Tibial nerve (tissue), 4 donors: Measurements from ENCODE around the gene ABCC4. TPM values are rescaled to one million over a fixed set of nuclear protein-coding genes. Genes with fewer than 3 reads are reported as not detected.

Experiments used
- DNase-seq, 2 donors: peaks; one replicate each; pipeline ENCODE4 v3.0.0-alpha.2; 2019; ENCODE audit warnings: low spot score in 2 of 2
- H3K27ac ChIP-seq, 4 donors: fragments of 200-600 bp; sonication (generic) in 3 of 4; one replicate each; pipeline ENCODE4 v1.5.1; 2017 to 2019; ENCODE audit warnings: mild to moderate bottlenecking in 1 of 4
- H3K27me3 ChIP-seq, 2 donors: fragments of 200-600 bp; sonication (generic) in 1 of 2; one replicate each; pipeline versions ENCODE4 v1.5.1 to v1.6.0; 2017 to 2019
- H3K36me3 ChIP-seq, 3 donors: fragments of 200-600 bp; sonication (generic); one replicate each; pipeline ENCODE4 v1.5.1; 2018 to 2019
- H3K4me1 ChIP-seq, 4 donors: fragments of 200-600 bp; sonication (generic) in 3 of 4; one replicate each; pipeline ENCODE4 v1.5.1; 2017 to 2019
- H3K4me3 ChIP-seq, 4 donors: fragments of 200-600 bp; sonication (generic) in 3 of 4; one replicate each; pipeline ENCODE4 v1.5.1; 2017 to 2019; ENCODE audit warnings: mild to moderate bottlenecking in 1 of 4, moderate library complexity in 1 of 4
- H3K9me3 ChIP-seq, 4 donors: fragments of 200-600 bp; sonication (generic) in 3 of 4; one replicate each; pipeline ENCODE4 v1.5.1; 2017 to 2019
- EP300 ChIP-seq, 2 donors: sonication (generic); formaldehyde crosslinking; IDR thresholded peaks; one replicate each; pipeline ENCODE4 v1.6.1; 2017; ENCODE audit warnings: antibody characterized with exemption in 2 of 2, mild to moderate bottlenecking in 1 of 2
- POLR2A ChIP-seq, 2 donors: fragments of 450-650 bp; IDR thresholded peaks; one replicate each; pipeline ENCODE4 v1.6.1; 2017; ENCODE audit warnings: antibody characterized with exemption in 2 of 2, mild to moderate bottlenecking in 2 of 2, moderate library complexity in 2 of 2
- WGBS, 2 donors: methylation state at CpG; one replicate each; pipeline ENCODE4 v1.1.5; 2018; 5-methylcytosine and 5-hydroxymethylcytosine counted together
- total RNA-seq, 4 donors: library from RNA; depleted of rRNA; stranded (reverse); fragments of >200 nt; gene quantifications; one replicate each; pipeline ENCODE4 v1.1.0, GENCODE V29; 2016
- TF ChIP-seq, protein P1 (sequence below), 5 experiments: fragments of 200-600 bp in 3 of 5; fragments of 450-650 bp in 2 of 5; sonication (generic) in 3 of 5; IDR thresholded peaks; one replicate each; pipeline ENCODE4 v1.5.1; 2016 to 2019; ENCODE audit warnings: antibody characterized with exemption in 5 of 5, mild to moderate bottlenecking in 3 of 5, moderate library complexity in 2 of 5

ABCC4 gene
- total RNA-seq, 4 donors from 2014 or later = 5.7 to 20.1 (median 9.3) TPM

DNA sequence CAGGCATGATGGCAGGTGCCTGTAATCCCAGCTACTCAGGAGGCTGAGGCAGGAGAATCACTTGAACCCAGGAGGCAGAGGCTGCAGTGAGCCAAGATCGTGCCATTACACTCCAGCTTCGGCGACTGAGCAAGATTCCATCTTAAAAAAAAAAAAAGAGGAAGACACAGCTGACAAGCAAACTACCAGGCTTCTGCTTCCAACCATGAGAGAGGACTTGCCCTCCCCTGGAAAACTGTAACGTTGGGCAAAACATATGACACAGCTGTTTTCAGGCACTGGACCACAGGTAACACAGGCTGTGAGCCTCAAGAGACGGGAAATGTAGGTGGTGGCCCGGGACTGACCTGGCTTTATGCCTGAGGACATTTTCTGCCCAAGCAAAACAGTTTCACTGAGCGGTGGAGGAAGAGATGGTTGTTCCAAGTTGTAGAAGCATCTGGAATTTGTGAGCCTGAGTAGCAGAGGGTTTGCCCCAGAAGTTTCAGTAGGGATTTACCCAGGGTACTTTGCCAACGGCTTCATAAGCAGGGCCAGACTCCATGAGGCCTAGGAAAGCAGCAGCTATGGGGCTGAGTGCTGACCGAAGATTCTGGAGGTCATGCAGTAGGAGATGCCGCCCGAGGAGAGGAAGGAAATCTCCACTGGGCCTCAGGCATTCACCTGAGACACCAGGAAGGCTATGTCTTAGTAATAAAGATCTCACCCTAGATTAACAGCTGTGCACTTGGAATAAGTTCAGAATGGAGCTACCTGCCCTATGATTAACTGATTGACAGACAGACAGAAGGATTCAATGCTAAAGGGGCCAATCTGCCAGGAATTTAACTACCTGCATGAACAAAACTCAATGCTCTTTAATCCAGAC, 88.0 kb downstream of the ABCC4 start:
- H3K27me3 ChIP-seq = no peaks in the 10 kb centered on the region
- H3K9me3 ChIP-seq = no peaks in the 10 kb centered on the region
- H3K27ac ChIP-seq = no peak overlapping the region
- no peak for DNase-seq
- no peaks in the 10 kb centered on the region for H3K4me1 ChIP-seq
- peaks cover 0 to 5% (median 0%) of the 10 kb centered on the region in 3 donors for H3K36me3 ChIP-seq
- no peak overlapping the region for H3K4me3 ChIP-seq
- no peak for TF ChIP-seq POLR2A (IDR thresholded peaks at IDR 0.05)
- TF ChIP-seq, protein P1, sequence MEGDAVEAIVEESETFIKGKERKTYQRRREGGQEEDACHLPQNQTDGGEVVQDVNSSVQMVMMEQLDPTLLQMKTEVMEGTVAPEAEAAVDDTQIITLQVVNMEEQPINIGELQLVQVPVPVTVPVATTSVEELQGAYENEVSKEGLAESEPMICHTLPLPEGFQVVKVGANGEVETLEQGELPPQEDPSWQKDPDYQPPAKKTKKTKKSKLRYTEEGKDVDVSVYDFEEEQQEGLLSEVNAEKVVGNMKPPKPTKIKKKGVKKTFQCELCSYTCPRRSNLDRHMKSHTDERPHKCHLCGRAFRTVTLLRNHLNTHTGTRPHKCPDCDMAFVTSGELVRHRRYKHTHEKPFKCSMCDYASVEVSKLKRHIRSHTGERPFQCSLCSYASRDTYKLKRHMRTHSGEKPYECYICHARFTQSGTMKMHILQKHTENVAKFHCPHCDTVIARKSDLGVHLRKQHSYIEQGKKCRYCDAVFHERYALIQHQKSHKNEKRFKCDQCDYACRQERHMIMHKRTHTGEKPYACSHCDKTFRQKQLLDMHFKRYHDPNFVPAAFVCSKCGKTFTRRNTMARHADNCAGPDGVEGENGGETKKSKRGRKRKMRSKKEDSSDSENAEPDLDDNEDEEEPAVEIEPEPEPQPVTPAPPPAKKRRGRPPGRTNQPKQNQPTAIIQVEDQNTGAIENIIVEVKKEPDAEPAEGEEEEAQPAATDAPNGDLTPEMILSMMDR (IDR thresholded peaks at IDR 0.05) = no peak
- no peak for TF ChIP-seq EP300 (IDR thresholded peaks at IDR 0.05)
- 71 to 76% methylated on average over 11 of the region's 11 CpGs for WGBS, 2 donors

DNA sequence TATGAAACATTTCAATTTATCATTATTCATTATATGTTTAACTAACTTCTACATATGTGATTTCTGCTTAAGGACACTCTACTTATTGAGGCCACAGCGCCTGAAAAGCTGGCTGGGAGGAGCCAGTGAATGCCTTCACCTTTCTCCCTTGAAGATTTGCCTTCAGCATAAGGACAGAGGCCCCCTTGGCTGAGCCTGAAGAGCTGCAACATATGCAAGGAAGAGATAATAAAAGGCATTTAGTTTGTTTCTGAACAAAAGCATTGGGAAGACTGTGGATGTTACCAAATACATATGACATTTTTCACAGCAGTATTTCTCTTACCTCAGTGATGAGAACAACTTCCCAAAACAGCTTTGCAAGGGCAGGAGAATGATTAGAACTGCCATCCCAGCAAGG, 92.1 kb downstream of the ABCC4 start:
- DNase-seq = no peak
- Histone ChIP-seq H3K4me1 (no peaks in the 10 kb centered on the region), H3K4me3 (no peak overlapping the region), H3K27me3 (no peaks in the 10 kb centered on the region), H3K27ac (no peak overlapping the region), H3K36me3 (peaks cover 0 to 5% (median 0%) of the 10 kb centered on the region in 3 donors), H3K9me3 (no peaks in the 10 kb centered on the region)
- WGBS, 2 donors = 96% methylated on average over 1 of the region's 1 CpG
- TF ChIP-seq POLR2A (IDR thresholded peaks at IDR 0.05) = no peak
- TF ChIP-seq, protein P1 (IDR thresholded peaks at IDR 0.05) = no peak
- TF ChIP-seq EP300 (IDR thresholded peaks at IDR 0.05) = no peak

DNA sequence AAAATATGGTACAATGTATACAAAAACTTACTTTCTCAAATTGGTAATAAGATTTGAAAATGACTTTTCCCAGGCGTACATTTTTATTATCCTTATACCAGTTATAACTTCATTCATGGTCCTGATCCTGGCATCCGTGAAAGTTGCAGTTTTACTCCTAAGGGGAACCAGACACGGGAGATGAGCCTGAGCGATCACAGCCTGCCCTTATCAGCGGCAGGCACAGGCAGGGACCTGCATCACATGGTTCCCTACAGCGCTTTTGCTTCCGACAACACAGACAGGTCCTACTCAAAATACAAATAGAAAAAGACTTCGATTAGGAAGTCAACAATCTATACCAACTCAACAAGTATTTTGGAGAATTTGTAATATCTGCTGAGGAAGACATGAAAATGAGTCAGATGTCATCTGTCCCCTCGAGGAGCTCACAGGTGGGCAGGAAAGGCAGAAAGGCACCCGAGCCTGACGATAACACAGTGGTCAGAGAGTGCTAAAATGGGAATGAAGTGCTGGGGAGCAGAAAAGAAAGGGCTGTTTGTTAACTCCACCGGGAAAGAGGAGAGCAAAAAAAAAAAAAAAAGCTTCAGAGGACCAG, 93.4 kb downstream of the ABCC4 start:
- 70 to 75% methylated on average over 12 of the region's 12 CpGs for WGBS, 2 donors
- Histone ChIP-seq H3K27me3 (no peaks in the 10 kb centered on the region), H3K9me3 (no peaks in the 10 kb centered on the region), H3K36me3 (peaks cover 0 to 5% (median 0%) of the 10 kb centered on the region in 3 donors), H3K27ac (no peak overlapping the region), H3K4me1 (no peaks in the 10 kb centered on the region), H3K4me3 (no peak overlapping the region)
- no peak for DNase-seq
- TF ChIP-seq EP300 (IDR thresholded peaks at IDR 0.05) = no peak
- TF ChIP-seq POLR2A (IDR thresholded peaks at IDR 0.05) = no peak
- TF ChIP-seq, protein P1 (IDR thresholded peaks at IDR 0.05) = no peak

DNA sequence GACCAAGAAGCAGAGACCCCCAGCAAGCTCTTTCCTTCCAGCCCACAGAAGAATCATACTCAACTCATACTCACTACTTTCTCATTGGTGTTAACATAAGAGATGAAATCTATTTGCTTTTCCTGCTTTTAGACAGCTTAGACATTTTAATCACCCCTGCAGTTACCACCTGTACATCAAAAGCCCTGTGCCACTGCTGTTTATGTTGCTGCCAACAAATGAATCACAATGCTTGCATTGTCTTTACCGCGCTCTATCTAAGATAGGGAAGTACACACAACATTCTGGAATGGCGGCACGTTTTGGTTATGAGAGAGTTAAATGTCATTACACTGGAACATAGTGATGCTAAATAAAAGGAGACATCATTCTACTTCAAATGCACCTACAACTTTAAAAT, 95.1 kb downstream of the ABCC4 start:
- Histone ChIP-seq H3K9me3 (no peaks in the 10 kb centered on the region), H3K27ac (no peak overlapping the region), H3K4me3 (no peak overlapping the region), H3K27me3 (no peaks in the 10 kb centered on the region), H3K4me1 (no peaks in the 10 kb centered on the region), H3K36me3 (peaks cover 0 to 5% (median 0%) of the 10 kb centered on the region in 3 donors)
- TF ChIP-seq, protein P1 (IDR thresholded peaks at IDR 0.05) = no peak
- TF ChIP-seq POLR2A (IDR thresholded peaks at IDR 0.05) (no peak), EP300 (IDR thresholded peaks at IDR 0.05) (no peak)
- WGBS, 2 donors = 81 to 82% methylated on average over 4 of the region's 4 CpGs
- no peak for DNase-seq

DNA sequence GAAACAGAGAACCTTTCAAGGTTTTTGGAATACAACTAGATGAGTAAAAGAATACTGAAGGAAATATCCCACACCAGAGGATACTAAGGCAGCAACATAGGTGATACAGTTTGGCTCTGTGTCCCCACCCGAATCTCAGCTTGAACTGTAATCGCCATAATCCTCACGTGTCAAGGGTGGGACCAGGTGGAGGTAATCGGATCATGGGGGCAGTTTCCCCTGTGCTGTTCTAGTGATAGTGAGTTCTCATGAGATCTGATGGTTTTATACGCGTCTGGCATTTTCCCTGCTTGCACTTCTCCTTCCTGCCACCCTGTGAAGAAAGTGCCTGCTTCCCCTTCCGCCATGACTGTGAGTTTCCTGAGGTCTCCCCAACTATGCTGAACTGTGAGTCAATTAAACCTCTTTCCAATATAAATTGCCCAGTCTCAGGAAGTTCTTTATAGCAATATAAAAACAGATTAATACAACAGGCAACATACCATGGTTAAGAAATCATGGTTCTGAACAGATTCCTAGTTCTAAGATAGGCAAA, 97.0 kb downstream of the ABCC4 start:
- DNase-seq = no peak
- H3K9me3 ChIP-seq = no peaks in the 10 kb centered on the region
- no peak for TF ChIP-seq EP300 (IDR thresholded peaks at IDR 0.05)
- no peak for TF ChIP-seq POLR2A (IDR thresholded peaks at IDR 0.05)
- TF ChIP-seq, protein P1 (IDR thresholded peaks at IDR 0.05) = no peak
- no peaks in the 10 kb centered on the region for H3K36me3 ChIP-seq
- no peak overlapping the region for H3K4me3 ChIP-seq
- WGBS, 2 donors = 89 to 91% methylated on average over 7 of the region's 7 CpGs
- no peaks in the 10 kb centered on the region for H3K4me1 ChIP-seq
- H3K27ac ChIP-seq = no peak overlapping the region
- no peaks in the 10 kb centered on the region for H3K27me3 ChIP-seq
